ENCODE data around the gene TDRD6. TPM values are rescaled to one million over a fixed set of nuclear protein-coding genes. Genes with fewer than 3 reads are reported as not detected.

TDRD6 gene
- total RNA-seq, 4 donors from 2014 or later, result 0.88 to 1.8 (median 1.4) TPM

- DNase-seq, result no peak
- intact Hi-C loops (cut with DNase I), result no loop called here
- Histone ChIP-seq H3K4me1 (peaks cover 0 to 9% of the 10 kb centered on the region in 2 donors), H3K36me3 (peaks cover 0 to 6% of the 10 kb centered on the region in 2 donors), H3K9me3 (no peaks in the 10 kb centered on the region), H3K27ac (no peak overlapping the region), H3K27me3 (no peaks in the 10 kb centered on the region), H3K4me3 (replicated peaks in 1 of 3) (no peak overlapping the region)
- TF ChIP-seq CTCF (IDR thresholded peaks at IDR 0.05), result no peak
- no peak for TF ChIP-seq POLR2A (IDR thresholded peaks at IDR 0.05)
Observed at GRCh38 chr6:46657642-46658041, 30.0 kb upstream of the TDRD6 start.

- 86 to 91% methylated on average over 2 of the region's 2 CpGs for WGBS, 2 donors
- Histone ChIP-seq H3K4me1 (no peaks in the 10 kb centered on the region), H3K9me3 (no peaks in the 10 kb centered on the region), H3K36me3 (peaks cover 0 to 9% of the 10 kb centered on the region in 2 donors), H3K27ac (no peak overlapping the region), H3K27me3 (no peaks in the 10 kb centered on the region), H3K4me3 (replicated peaks in 1 of 3) (no peak overlapping the region)
- TF ChIP-seq CTCF (IDR thresholded peaks at IDR 0.05) (no peak), POLR2A (IDR thresholded peaks at IDR 0.05) (no peak)
- intact Hi-C loops (cut with DNase I), result no loop called here
- DNase-seq, result no peak
Observed at GRCh38 chr6:46661483-46661882, 26.2 kb upstream of the TDRD6 start.

- no peak for TF ChIP-seq CTCF (IDR thresholded peaks at IDR 0.05)
- TF ChIP-seq POLR2A (IDR thresholded peaks at IDR 0.05), result no peak
- no peak overlapping the region for H3K27ac ChIP-seq
- no peaks in the 10 kb centered on the region for H3K27me3 ChIP-seq
- intact Hi-C loops (cut with DNase I), result no loop called here
- WGBS, 2 donors, result 89 to 96% methylated on average over 2 of the region's 2 CpGs
- H3K4me1 ChIP-seq, result no peaks in the 10 kb centered on the region
- no peak overlapping the region for H3K4me3 ChIP-seq (replicated peaks in 1 of 3)
- peaks cover 8 to 10% of the 10 kb centered on the region in 2 donors for H3K36me3 ChIP-seq
- H3K9me3 ChIP-seq, result no peaks in the 10 kb centered on the region
- no peak for DNase-seq
Observed at GRCh38 chr6:46667377-46667776, 20.3 kb upstream of the TDRD6 start.

- Histone ChIP-seq H3K4me3 (replicated peaks in 1 of 3) (no peak overlapping the region), H3K27ac (no peak overlapping the region), H3K27me3 (no peaks in the 10 kb centered on the region), H3K9me3 (no peaks in the 10 kb centered on the region), H3K4me1 (no peaks in the 10 kb centered on the region), H3K36me3 (peaks cover 3 to 10% of the 10 kb centered on the region in 2 donors)
- WGBS, 2 donors, result 67 to 73% methylated on average over 1 of the region's 1 CpG
- DNase-seq, result no peak
- no peak for TF ChIP-seq POLR2A (IDR thresholded peaks at IDR 0.05)
- no peak for TF ChIP-seq CTCF (IDR thresholded peaks at IDR 0.05)
- intact Hi-C loops (cut with DNase I), result no loop called here
Observed at GRCh38 chr6:46674410-46674809, 13.3 kb upstream of the TDRD6 start.

GRCh38 chr6:46676604-46677313 is 10.9 kb upstream of the TDRD6 start:
- Histone ChIP-seq H3K36me3 (peaks cover 2 to 5% of the 10 kb centered on the region in 2 donors), H3K27ac (no peak overlapping the region), H3K9me3 (no peaks in the 10 kb centered on the region), H3K4me1 (no peaks in the 10 kb centered on the region), H3K4me3 (replicated peaks in 1 of 3) (no peak overlapping the region), H3K27me3 (no peaks in the 10 kb centered on the region)
- DNase-seq, result no peak
- intact Hi-C loops (cut with DNase I), result no loop called here
- TF ChIP-seq CTCF (IDR thresholded peaks at IDR 0.05), result no peak
- TF ChIP-seq POLR2A (IDR thresholded peaks at IDR 0.05), result no peak
- WGBS, 2 donors, result 77 to 80% methylated on average over 6 of the region's 6 CpGs

Measured in thyroid gland (tissue), 4 donors.